GM21447 (cell line): ENCODE measurements around the gene UGT1A5.

Experiments used
- ATAC-seq: cut with Tn5 transposase; IDR thresholded peaks from one replicate; pipeline ENCODE4 v1.9.1; 2021; ENCODE audit not compliant: unreplicated experiment

Gene UGT1A5

GRCh38 chr2:233807966-233808935 is 95.5 kb downstream of the UGT1A5 start:
- ATAC-seq = no peak

- no peak for ATAC-seq
Measured at GRCh38 chr2:233810385-233810784, 97.7 kb downstream of the UGT1A5 start.

GRCh38 chr2:233811087-233811486 is 98.4 kb downstream of the UGT1A5 start:
- no peak for ATAC-seq

GRCh38 chr2:233811732-233812131 is 99.0 kb downstream of the UGT1A5 start:
- ATAC-seq = no peak

- ATAC-seq = no peak
Measured at GRCh38 chr2:233813236-233814055, 100.7 kb downstream of the UGT1A5 start.

GRCh38 chr2:233814056-233814835 is 101.5 kb downstream of the UGT1A5 start:
- ATAC-seq = no peak

- no peak for ATAC-seq
Measured at GRCh38 chr2:233815861-233816260, 103.2 kb downstream of the UGT1A5 start.

- ATAC-seq = no peak
Measured at GRCh38 chr2:233816334-233816733, 103.6 kb downstream of the UGT1A5 start.

- no peak for ATAC-seq
Measured at GRCh38 chr2:233816771-233817170, 104.1 kb downstream of the UGT1A5 start.

GRCh38 chr2:233817361-233817911 is 104.7 kb downstream of the UGT1A5 start:
- no peak for ATAC-seq

- ATAC-seq = no peak
Measured at GRCh38 chr2:233817995-233818638, 105.4 kb downstream of the UGT1A5 start.

- no peak for ATAC-seq
Measured at GRCh38 chr2:233818639-233819621, 106.2 kb downstream of the UGT1A5 start.

- ATAC-seq = no peak
Measured at GRCh38 chr2:233819884-233820773, 107.4 kb downstream of the UGT1A5 start.

- no peak for ATAC-seq
Measured at GRCh38 chr2:233820774-233821105, 108.0 kb downstream of the UGT1A5 start.

GRCh38 chr2:233821196-233821595 is 108.5 kb downstream of the UGT1A5 start:
- ATAC-seq = no peak

- ATAC-seq = no peak
Measured at GRCh38 chr2:233821709-233822100, 109.0 kb downstream of the UGT1A5 start.

GRCh38 chr2:233822101-233822771 is 109.5 kb downstream of the UGT1A5 start:
- no peak for ATAC-seq
